Activated naive CD4-positive, alpha-beta T cell treated with anti-CD3 and anti-CD28 coated beads for 36 hours (primary cell): ENCODE data around the gene CCT7. TPM values are rescaled to one million over a fixed set of nuclear protein-coding genes. Genes with fewer than 3 reads are reported as not detected.

Source experiments
- CTCF ChIA-PET: fragments of 350-600 bp; sonication (Branson Sonifier 250); formaldehyde crosslinking; loops from one replicate; lab custom pipeline; 2021; ENCODE audit warnings: antibody characterized with exemption; lab: Charles Lee
- DNase-seq: peaks from one replicate; pipeline ENCODE4 v3.0.0-alpha.2; 2020
- H3K27ac Mint-ChIP-seq: one replicate; pipeline ENCODE4 v1.8.0; 2021; ENCODE audit warnings: mild to moderate bottlenecking, mixed read lengths
- H3K27me3 Mint-ChIP-seq: one replicate; pipeline ENCODE4 v1.8.0; 2021; ENCODE audit warnings: low read depth, mixed read lengths
- H3K36me3 Mint-ChIP-seq: one replicate; pipeline ENCODE4 v1.8.0; 2021; ENCODE audit warnings: low read depth, mixed read lengths
- H3K4me1 Mint-ChIP-seq: one replicate; pipeline ENCODE4 v1.8.0; 2021; ENCODE audit warnings: low read depth, mixed read lengths
- H3K4me3 Mint-ChIP-seq: one replicate; pipeline ENCODE4 v1.8.0; 2021; ENCODE audit warnings: mild to moderate bottlenecking, moderate library complexity, mixed read lengths
- H3K9me3 Mint-ChIP-seq: one replicate; pipeline ENCODE4 v1.8.0; 2021; ENCODE audit warnings: mixed read lengths
- intact Hi-C: fragments of 100-400 bp; cut with micrococcal nuclease; formaldehyde crosslinking; loops from one replicate; pipeline ENCODE4 v1.15.1; 2023
- total RNA-seq, 2 experiments: library from RNA; stranded (reverse); gene quantifications; one replicate each; pipeline ENCODE4 v1.2.3, GENCODE V29; 2021

The CCT7 gene
- total RNA-seq, 2 experiments from 2014 or later: 654 to 705 TPM

GRCh38 chr2:73232403-73233153 lies 1.5 kb upstream of the CCT7 start:
- CTCF ChIA-PET: interaction anchor here (1.1 to 3.0 kb wide), 3 partner anchors 20 to 58 kb away, joined by 5 to 18 read pairs (median 9); partner anchors contain the start of gene SMYD5
- Mint-ChIP-seq H3K4me1 (peaks cover 27% of the 10 kb centered on the region), H3K27me3 (no peaks in the 10 kb centered on the region), H3K36me3 (peaks cover 19% of the 10 kb centered on the region), H3K9me3 (no peaks in the 10 kb centered on the region), H3K4me3 (peak overlapping the region; percentile 88), H3K27ac (no peak overlapping the region)
- intact Hi-C loops: loop anchor here (1.0 to 10.0 kb wide), 9 partner anchors 52 to 1900 kb away; partner anchors contain the start of genes ALMS1, FBXO41, INO80B and POLE4
- DNase-seq: peak; percentile 31

- Mint-ChIP-seq H3K9me3 (no peaks in the 10 kb centered on the region), H3K27me3 (no peaks in the 10 kb centered on the region), H3K36me3 (peaks cover 19% of the 10 kb centered on the region), H3K4me3 (peak within 1 kb of the TSS; percentile 88), H3K27ac (peak within 1 kb of the TSS; percentile 77), H3K4me1 (peaks cover 31% of the 10 kb centered on the region)
- peak; percentile 97 for DNase-seq
- intact Hi-C loops: loop anchor here (1.0 to 10.0 kb wide), 9 partner anchors 51 to 1901 kb away; partner anchors contain the start of genes ALMS1, FBXO41, INO80B and POLE4
- CTCF ChIA-PET: interaction anchor here (1.1 to 3.0 kb wide), 5 partner anchors 20 to 60 kb away, joined by 5 to 18 read pairs (median 8); partner anchors contain the start of genes EGR4 and SMYD5
Observed at GRCh38 chr2:73233154-73233931, 765 bp upstream of the CCT7 start, which contains the start of gene PRADC1. Gene PRADC1 (minus strand): TSS chr2:73233239. CDS start chr2:73233160, 79 bp downstream.

GRCh38 chr2:73235315-73236028 lies 1.4 kb downstream of the CCT7 start:
- no peaks in the 10 kb centered on the region for H3K27me3 Mint-ChIP-seq
- DNase-seq: no peak
- intact Hi-C loops: loop anchor here (1.0 to 10.0 kb wide), 2 partner anchors 8 to 1609 kb away; no protein-coding TSS in a partner anchor
- H3K9me3 Mint-ChIP-seq: no peaks in the 10 kb centered on the region
- peaks cover 49% of the 10 kb centered on the region for H3K4me1 Mint-ChIP-seq
- H3K4me3 Mint-ChIP-seq: peak overlapping the region; percentile 88
- peak overlapping the region; percentile 77 for H3K27ac Mint-ChIP-seq
- CTCF ChIA-PET: interaction anchor here (0.5 to 2.4 kb wide), 6 partner anchors 33 to 915 kb away, joined by 3 to 10 read pairs (median 4); no protein-coding TSS in a partner anchor
- peaks cover 24% of the 10 kb centered on the region for H3K36me3 Mint-ChIP-seq

GRCh38 chr2:73237168-73237567 lies 3.1 kb downstream of the CCT7 start:
- H3K27me3 Mint-ChIP-seq: no peaks in the 10 kb centered on the region
- peaks cover 49% of the 10 kb centered on the region for H3K4me1 Mint-ChIP-seq
- no peaks in the 10 kb centered on the region for H3K9me3 Mint-ChIP-seq
- DNase-seq: no peak
- H3K36me3 Mint-ChIP-seq: peaks cover 28% of the 10 kb centered on the region
- H3K4me3 Mint-ChIP-seq: peak overlapping the region; percentile 88
- intact Hi-C loops: loop anchor here (10.0 kb wide), 1 partner anchor 1608 kb away; no protein-coding TSS in a partner anchor
- H3K27ac Mint-ChIP-seq: peak overlapping the region; percentile 84
- CTCF ChIA-PET: interaction anchor here (1.3 to 2.4 kb wide), 2 partner anchors 11 to 53 kb away, joined by 6 to 7 read pairs; no protein-coding TSS in a partner anchor

GRCh38 chr2:73238149-73238548 lies 4.0 kb downstream of the CCT7 start:
- intact Hi-C loops: loop anchor here (10.0 kb wide), 1 partner anchor 1607 kb away; no protein-coding TSS in a partner anchor
- no peaks in the 10 kb centered on the region for H3K9me3 Mint-ChIP-seq
- CTCF ChIA-PET: interaction anchor here (1.5 to 2.5 kb wide), 3 partner anchors 10 to 60 kb away, joined by 4 to 7 read pairs (median 7); no protein-coding TSS in a partner anchor
- no peak overlapping the region for H3K27ac Mint-ChIP-seq
- peaks cover 32% of the 10 kb centered on the region for H3K36me3 Mint-ChIP-seq
- H3K27me3 Mint-ChIP-seq: no peaks in the 10 kb centered on the region
- no peak for DNase-seq
- peaks cover 51% of the 10 kb centered on the region for H3K4me1 Mint-ChIP-seq
- no peak overlapping the region for H3K4me3 Mint-ChIP-seq

- Mint-ChIP-seq H3K36me3 (peaks cover 35% of the 10 kb centered on the region), H3K4me1 (peaks cover 56% of the 10 kb centered on the region), H3K4me3 (no peak overlapping the region), H3K27me3 (no peaks in the 10 kb centered on the region), H3K27ac (peak overlapping the region; percentile 21), H3K9me3 (no peaks in the 10 kb centered on the region)
- no peak for DNase-seq
- intact Hi-C loops: loop anchor here (10.0 kb wide), 1 partner anchor 1606 kb away; no protein-coding TSS in a partner anchor
- CTCF ChIA-PET: interaction anchor here (1.5 to 2.5 kb wide), 4 partner anchors 9 to 61 kb away, joined by 4 to 7 read pairs (median 6); no protein-coding TSS in a partner anchor
Observed at GRCh38 chr2:73238976-73239375, 4.9 kb downstream of the CCT7 start.

- CTCF ChIA-PET: interaction anchor here (1.5 to 2.5 kb wide), 2 partner anchors 11 to 50 kb away, joined by 4 to 7 read pairs; no protein-coding TSS in a partner anchor
- no peak for DNase-seq
- Mint-ChIP-seq H3K27me3 (no peaks in the 10 kb centered on the region), H3K27ac (peak overlapping the region; percentile 46), H3K36me3 (peaks cover 40% of the 10 kb centered on the region), H3K4me1 (peaks cover 61% of the 10 kb centered on the region), H3K9me3 (no peaks in the 10 kb centered on the region), H3K4me3 (no peak overlapping the region)
- intact Hi-C loops: loop anchor here (10.0 kb wide), 1 partner anchor 1605 kb away; no protein-coding TSS in a partner anchor
Observed at GRCh38 chr2:73239776-73240175, 5.7 kb downstream of the CCT7 start.

- DNase-seq: no peak
- Mint-ChIP-seq H3K9me3 (no peaks in the 10 kb centered on the region), H3K4me3 (no peak overlapping the region), H3K36me3 (peaks cover 45% of the 10 kb centered on the region), H3K4me1 (peaks cover 31% of the 10 kb centered on the region), H3K27me3 (no peaks in the 10 kb centered on the region), H3K27ac (peak overlapping the region; percentile 71)
- intact Hi-C loops: loop anchor here (1.0 kb wide), 1 partner anchor 9 kb away; no protein-coding TSS in a partner anchor
- CTCF ChIA-PET: interaction anchor here (1.3 to 1.9 kb wide), 5 partner anchors 10 to 46 kb away, joined by 3 to 10 read pairs (median 5); no protein-coding TSS in a partner anchor
Observed at GRCh38 chr2:73243884-73244570, 9.9 kb downstream of the CCT7 start.

GRCh38 chr2:73244580-73244979 lies 10.5 kb downstream of the CCT7 start:
- peaks cover 48% of the 10 kb centered on the region for H3K36me3 Mint-ChIP-seq
- no peaks in the 10 kb centered on the region for H3K27me3 Mint-ChIP-seq
- H3K9me3 Mint-ChIP-seq: no peaks in the 10 kb centered on the region
- peak overlapping the region; percentile 71 for H3K27ac Mint-ChIP-seq
- intact Hi-C loops: no loop called here
- CTCF ChIA-PET: interaction anchor here (1.3 to 1.9 kb wide), 5 partner anchors 10 to 46 kb away, joined by 3 to 10 read pairs (median 5); no protein-coding TSS in a partner anchor
- DNase-seq: no peak
- no peak overlapping the region for H3K4me3 Mint-ChIP-seq
- peaks cover 26% of the 10 kb centered on the region for H3K4me1 Mint-ChIP-seq

GRCh38 chr2:73246850-73247249 lies 12.7 kb downstream of the CCT7 start:
- Mint-ChIP-seq H3K36me3 (peaks cover 55% of the 10 kb centered on the region), H3K4me1 (peaks cover 17% of the 10 kb centered on the region), H3K27me3 (no peaks in the 10 kb centered on the region), H3K27ac (peak overlapping the region; percentile 22), H3K4me3 (no peak overlapping the region), H3K9me3 (no peaks in the 10 kb centered on the region)
- CTCF ChIA-PET: interaction anchor here (1.3 kb wide), 1 partner anchor 43 kb away, joined by 4 read pairs; no protein-coding TSS in a partner anchor
- intact Hi-C loops: no loop called here
- no peak for DNase-seq
